Fibroblast of lung (primary cell): ENCODE data around the gene SLC35B4.

ENCODE experiments used
- EZH2 ChIP-seq: IDR thresholded peaks from 2 replicates; pipeline ENCODE4 v1.5.1; 2012; ENCODE audit warnings: low read length, control low read depth, mild to moderate bottlenecking; ENCODE audit errors: missing control alignments
- TF ChIP-seq, protein P1 (sequence below), 2 donors: IDR thresholded peaks in 1 of 2; conservative IDR thresholded peaks in 1 of 2; 1 replicate in 1 of 2; 2 replicates in 1 of 2; pipeline ENCODE4 v1.5.1; 2011 to 2012; ENCODE audit warnings: low read length in 2 of 2, control low read depth in 1 of 2, inconsistent platforms in 1 of 2, low read depth in 1 of 2, mild to moderate bottlenecking in 1 of 2

DNA sequence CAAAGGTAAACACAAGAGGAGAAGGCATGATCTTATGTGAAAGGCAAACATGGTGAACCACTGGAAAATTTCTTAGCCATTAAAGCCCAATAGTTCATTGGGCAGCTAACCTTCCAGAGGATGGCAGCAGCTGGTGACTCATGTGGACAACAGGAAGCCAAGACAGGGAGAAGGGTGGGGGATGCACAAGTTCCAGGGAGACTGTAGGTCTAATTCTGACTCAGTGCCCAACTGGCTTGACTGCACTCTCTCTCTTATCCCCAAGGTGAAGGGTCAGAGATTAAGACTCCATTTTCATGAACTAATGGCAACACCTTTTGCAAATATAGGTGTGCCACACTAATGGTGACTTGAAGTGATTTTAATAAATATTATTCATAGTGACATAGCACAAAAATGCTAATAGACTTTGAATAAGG, 47.9 kb upstream of the SLC35B4 start:
- TF ChIP-seq, protein P1, sequence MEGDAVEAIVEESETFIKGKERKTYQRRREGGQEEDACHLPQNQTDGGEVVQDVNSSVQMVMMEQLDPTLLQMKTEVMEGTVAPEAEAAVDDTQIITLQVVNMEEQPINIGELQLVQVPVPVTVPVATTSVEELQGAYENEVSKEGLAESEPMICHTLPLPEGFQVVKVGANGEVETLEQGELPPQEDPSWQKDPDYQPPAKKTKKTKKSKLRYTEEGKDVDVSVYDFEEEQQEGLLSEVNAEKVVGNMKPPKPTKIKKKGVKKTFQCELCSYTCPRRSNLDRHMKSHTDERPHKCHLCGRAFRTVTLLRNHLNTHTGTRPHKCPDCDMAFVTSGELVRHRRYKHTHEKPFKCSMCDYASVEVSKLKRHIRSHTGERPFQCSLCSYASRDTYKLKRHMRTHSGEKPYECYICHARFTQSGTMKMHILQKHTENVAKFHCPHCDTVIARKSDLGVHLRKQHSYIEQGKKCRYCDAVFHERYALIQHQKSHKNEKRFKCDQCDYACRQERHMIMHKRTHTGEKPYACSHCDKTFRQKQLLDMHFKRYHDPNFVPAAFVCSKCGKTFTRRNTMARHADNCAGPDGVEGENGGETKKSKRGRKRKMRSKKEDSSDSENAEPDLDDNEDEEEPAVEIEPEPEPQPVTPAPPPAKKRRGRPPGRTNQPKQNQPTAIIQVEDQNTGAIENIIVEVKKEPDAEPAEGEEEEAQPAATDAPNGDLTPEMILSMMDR (conservative IDR thresholded peaks at IDR 0.05 in 1 of 2, IDR thresholded peaks at IDR 0.05 in 1 of 2; ENCODE audit: low read depth in 1 of 2, low read length in 2 of 2) = no peak
- TF ChIP-seq EZH2 = no peak
